GM12872 (cell line): ENCODE data around the gene LHX6.

Experiments used
- CTCF ChIP-seq: IDR thresholded peaks from 3 replicates; pipeline ENCODE4 v1.5.1; 2011; ENCODE audit warnings: low read depth, mild to moderate bottlenecking, low read length, moderate library complexity; ENCODE audit not compliant: insufficient read depth

Gene LHX6

GRCh38 chr9:122264360-122265148 lies 35.8 kb upstream of the LHX6 start, which contains the start of the genes MRRF and RBM18:
MRRF (plus strand) TSS chr9:122264882; CDS start chr9:122270892, 6,010 bp downstream.
RBM18 (minus strand) TSS chr9:122264840; CDS start chr9:122261492, 3,348 bp downstream.
- TF ChIP-seq CTCF = no peak

GRCh38 chr9:122263699-122264349 lies 35.1 kb upstream of the LHX6 start:
- no peak for TF ChIP-seq CTCF

- TF ChIP-seq CTCF = no peak
Measured at GRCh38 chr9:122262073-122262472, 33.3 kb upstream of the LHX6 start.

- no peak for TF ChIP-seq CTCF
Measured at GRCh38 chr9:122261469-122261881, 32.7 kb upstream of the LHX6 start.

- no peak for TF ChIP-seq CTCF
Measured at GRCh38 chr9:122258886-122259415, 30.2 kb upstream of the LHX6 start.

- TF ChIP-seq CTCF = no peak
Measured at GRCh38 chr9:122256206-122256605, 27.4 kb upstream of the LHX6 start.

GRCh38 chr9:122254761-122255160 lies 26.0 kb upstream of the LHX6 start:
- no peak for TF ChIP-seq CTCF
